COLO668 (cell line): ENCODE data around the gene SIX2.

Experiments
- DNase-seq: peaks from one replicate; lab custom pipeline; 2025; ENCODE audit not compliant: unreplicated experiment; lab: John Stamatoyannopoulos, UW

SIX2 gene

DNA sequence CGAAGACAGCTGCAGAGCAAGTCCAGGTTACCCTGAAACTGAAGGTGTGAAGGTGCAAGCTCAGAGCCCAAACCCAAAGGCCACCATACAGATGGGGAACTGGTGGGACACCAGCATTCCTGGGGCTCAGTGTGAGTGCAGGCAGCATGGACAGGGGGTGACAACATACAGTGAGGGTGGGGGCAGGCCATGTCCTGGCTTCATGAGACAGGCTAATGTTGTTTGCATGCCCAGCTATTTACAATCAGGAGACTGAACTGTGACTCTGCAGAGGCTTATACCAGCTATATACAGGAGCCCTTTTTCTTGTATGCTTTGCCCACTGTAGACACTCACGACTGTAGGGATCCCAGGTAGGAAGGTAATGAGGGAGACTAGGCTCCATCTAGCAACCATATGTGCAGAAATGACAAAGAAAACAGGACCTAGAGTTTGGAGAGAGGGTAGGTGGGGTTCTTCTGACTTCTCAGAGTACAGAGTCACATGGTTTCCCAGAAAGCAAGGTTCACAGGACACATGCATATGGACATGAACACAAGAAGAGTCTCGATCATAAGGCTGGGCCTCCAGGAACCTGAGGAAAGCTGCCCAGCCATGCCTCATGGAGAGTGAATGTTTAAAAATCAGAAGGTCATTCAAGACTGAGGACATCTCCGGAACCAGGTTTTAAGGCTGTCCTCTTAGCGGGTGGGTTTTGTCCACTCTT, 41.4 kb downstream of the SIX2 start:
- DNase-seq = no peak

DNA sequence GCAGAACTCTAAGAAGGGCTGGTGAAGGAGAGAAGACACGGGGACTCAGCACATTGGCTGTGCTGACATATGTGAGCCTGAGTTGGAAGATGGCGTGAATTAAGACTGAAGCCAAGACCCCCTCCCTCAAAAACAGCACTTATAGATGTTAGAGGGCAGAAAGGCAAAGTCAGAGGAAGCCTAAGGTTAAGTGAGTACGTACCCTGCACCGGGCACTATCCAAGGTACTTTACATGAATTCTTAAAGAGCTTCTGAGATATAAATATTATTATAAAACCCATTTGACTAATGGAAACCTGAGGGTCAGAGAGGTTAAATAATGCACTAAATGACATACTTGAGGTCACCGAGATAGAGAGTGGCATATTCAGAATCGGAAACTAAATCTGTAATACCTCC, 42.2 kb downstream of the SIX2 start:
- no peak for DNase-seq

DNA sequence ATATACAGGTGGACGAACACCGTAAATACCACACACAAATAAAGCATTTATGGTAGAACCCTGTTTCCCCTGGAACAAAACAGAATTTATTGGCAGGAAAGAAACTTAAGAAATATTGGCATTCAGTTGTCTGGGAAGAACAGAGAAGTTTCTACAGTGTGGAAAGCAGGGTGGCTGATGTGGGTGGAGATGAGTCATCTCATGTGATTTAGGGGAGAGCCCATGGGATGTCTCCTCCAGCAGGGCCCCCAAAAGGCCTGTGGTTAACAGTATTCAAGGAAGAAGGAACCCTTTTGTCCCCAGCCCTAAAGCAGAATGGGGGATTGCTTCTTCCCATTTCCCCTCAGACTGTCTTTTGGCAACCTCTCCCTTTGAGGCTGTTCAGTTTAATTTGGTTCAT, 43.6 kb downstream of the SIX2 start:
- no peak for DNase-seq

DNA sequence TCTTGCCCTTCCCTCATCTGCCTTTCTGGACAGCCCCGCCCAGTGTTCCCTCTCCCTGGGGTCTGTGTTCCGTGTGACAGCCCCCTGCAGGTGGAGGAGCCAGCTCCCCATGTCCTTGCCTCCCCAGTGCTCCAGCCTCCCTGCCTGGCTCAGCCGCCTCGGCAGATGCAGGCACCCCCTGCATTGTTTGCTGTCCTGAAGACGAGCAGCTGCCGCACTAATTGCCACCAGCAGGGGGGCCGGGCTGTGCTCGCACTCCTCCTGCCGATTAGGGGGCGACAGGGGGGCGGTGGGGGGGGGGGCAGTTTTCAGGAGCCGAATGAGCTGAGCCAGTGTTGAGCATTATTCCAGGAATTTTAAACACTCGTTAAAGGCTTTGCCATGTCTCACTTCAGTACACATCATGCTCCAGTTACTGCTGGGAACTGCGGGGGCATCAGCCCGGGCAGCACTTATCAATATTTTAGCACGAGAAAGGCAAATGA, 44.5 kb downstream of the SIX2 start:
- peak; percentile 48 for DNase-seq

DNA sequence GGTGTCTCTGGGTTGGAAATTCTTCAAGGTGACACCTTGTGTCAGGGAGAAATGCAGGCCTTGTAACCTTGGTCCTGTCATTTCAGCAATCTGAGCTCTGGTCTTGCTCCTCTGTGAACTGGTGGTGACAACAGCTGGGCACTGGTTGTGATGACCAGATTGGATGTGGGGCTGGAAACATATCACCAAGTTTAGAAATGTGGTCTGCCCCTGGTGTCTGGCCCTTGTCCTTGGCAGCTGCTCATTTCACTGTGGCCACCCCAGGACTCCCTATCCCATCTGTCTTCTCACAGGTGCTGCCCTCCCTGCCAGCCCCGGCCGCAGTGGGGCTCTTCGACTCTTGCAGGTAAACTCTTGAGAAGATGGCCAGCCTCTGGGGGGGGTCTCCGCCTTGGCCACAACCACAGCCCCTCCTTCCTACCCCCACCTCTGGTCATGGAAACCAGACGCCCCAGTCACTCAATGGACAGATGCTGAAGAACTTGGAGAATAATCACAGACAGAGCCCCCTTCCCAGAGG, 47.0 kb downstream of the SIX2 start:
- DNase-seq = no peak

DNA sequence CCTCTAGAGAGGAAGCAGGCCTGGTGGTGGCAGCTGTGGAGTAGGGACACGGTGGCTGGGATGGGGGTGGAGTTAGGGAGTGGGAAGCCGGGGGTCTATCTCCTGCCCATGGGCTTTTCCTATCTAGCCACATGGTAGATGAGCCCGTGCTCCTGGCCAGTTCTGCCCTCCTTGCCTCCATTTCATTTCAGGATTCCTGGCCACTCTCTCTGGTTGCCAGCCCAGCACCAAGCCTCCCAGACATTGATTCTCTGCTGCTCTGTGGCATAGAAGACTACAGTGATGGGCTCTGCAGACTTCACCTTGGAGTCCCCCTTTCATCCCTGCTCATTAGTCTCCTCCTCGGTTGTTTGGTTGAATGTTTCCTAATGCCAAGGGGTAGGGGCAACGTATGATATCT, 48.4 kb downstream of the SIX2 start:
- no peak for DNase-seq

DNA sequence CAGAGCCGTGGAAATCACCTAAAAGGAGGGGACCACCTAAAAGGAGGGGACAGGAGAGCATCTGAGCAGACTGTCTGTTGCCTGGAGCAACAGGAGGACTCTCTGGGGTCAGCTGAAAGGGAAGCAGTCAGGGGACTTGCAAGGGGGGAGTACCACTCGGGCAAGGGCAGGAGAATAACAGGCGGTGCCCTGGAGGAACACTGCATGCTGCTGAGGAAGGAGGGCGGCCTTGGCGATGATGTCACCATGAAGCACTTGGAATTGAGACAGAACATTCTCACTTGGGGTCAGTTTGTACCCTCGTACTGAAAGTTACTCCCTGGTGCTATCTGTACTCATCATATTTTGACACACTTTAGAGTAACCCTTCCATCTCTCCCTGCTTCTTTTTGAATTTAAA, 49.4 kb downstream of the SIX2 start:
- no peak for DNase-seq

DNA sequence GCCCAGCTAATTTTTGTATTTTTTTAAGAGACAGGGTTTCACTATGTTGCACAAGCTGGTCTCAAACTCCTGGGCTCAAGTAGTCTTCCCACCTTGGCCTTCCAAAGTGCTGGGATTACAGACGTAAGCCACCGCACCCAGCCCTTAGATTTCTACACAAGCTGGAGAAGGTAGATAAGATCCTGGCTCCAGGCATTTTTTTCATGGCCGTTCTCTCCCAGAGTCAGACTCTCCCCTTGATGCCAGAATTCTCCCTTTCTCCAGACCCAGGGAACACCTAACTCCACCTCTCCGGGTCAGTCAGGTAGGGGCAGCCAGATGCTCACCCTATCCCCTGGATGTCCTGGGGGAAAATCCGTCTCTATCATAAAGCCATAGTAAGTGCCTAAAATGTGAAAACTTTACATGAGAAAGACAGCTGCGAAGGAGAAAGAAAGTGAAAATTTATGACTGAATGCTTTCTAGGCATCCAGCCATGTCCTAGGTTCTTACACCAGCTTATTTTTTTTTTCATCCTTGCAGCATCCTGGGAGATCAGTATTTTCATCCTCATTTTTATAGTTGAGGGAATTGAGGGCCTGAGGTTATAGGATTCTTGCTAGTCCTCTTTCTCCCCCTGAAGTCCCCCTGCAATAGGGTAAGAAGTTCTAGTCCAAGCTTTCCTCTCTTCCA, 51.5 kb downstream of the SIX2 start:
- no peak for DNase-seq

DNA sequence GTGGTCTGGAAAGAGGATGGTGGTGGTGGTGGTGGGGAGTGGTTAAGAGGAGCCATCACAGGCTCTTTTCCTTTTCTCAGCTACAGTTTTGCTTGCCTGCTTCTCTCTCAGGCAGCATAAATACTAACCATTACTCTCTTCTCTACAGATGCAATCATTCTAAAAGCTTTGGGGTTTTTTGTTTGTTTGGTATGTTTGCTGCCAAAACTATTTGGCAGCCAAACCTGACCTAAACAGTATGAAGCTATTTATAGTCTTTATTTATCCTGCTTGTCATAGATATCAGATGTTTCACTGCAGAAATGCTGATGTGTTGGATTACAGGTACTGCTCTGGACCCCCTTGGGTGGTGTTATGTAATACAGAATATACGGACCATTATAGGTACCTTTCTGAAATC, 52.4 kb downstream of the SIX2 start:
- no peak for DNase-seq

DNA sequence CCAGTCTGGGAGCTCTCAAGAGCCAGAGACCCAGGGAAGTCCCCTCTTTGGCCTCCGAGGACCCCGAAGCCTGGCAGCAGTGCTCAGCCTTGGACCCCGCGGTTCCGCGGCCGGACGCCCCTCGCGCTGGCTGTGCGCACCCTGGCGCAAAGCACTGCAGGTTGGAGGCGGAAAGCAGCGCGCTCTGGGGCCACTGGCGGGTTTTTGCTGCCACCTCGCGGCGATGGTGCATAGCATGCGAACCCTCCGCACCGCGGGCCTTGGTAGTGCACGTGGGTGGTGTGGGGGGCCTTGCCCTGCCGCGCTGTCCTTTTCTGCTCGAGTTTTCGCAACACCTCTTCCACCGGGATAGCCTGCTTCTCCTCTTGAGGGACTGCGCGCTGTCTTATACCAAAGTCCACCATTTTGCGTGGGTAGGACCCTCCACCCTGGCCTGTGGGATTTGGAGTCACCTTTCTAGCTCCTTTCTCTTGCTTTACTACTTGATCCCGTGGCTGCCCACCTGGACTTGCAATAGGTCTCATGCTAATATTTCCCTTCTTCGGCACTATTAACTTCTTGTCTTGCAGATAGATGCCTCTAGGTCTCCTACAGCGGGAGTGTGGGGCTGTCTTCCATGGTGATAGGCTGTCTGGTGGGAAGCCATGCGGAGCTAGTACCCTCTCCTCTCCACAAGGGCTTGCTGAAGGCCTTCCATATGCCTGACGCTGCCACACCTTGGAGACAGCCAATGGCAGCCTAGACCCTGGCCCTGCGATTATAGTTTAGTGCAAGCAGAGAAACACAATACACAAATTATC, 53.5 kb downstream of the SIX2 start:
- DNase-seq = peak; percentile 77
